GM10248 (cell line): ENCODE results near the gene SYNPR.

Experiments
- CTCF ChIA-PET: fragments of 300-600 bp; sonication (Branson Sonifier 250); formaldehyde crosslinking; extraction: SDS; loops from one replicate; lab custom pipeline; 2021; ENCODE audit warnings: antibody characterized with exemption; lab: Yijun Ruan, JAX
- POLR2A ChIA-PET: fragments of 350-650 bp; sonication (Branson Sonifier 250); formaldehyde crosslinking; extraction: SDS; loops from one replicate; lab custom pipeline; 2020; ENCODE audit warnings: antibody characterized with exemption; lab: Yijun Ruan, JAX
- DNase-seq: peaks from one replicate; pipeline ENCODE4 v3.0.0; 2012; ENCODE audit errors: extremely low spot score
- CTCF ChIP-seq: IDR thresholded peaks from 2 replicates; pipeline ENCODE4 v1.5.1; 2012; ENCODE audit warnings: mild to moderate bottlenecking, low read depth; ENCODE audit errors: extremely low read depth, missing control alignments, control extremely low read depth

SYNPR gene

GRCh38 chr3:63274359-63274758, 3.7 kb upstream of the SYNPR start:
- DNase-seq, result no peak
- POLR2A ChIA-PET, result no interaction called here
- CTCF ChIA-PET, result no interaction called here
- TF ChIP-seq CTCF, result no peak

- ChIA-PET CTCF (interaction anchor here (1.3 to 1.8 kb wide), 2 partner anchors 10 to 539 kb away, joined by 3 to 4 read pairs; no protein-coding TSS in a partner anchor), POLR2A (no interaction called here)
- peak; percentile 7 for DNase-seq
- TF ChIP-seq CTCF, result no peak
These were observed 1.1 kb downstream of the SYNPR start for GRCh38 chr3:63279005-63279841.

GRCh38 chr3:63287610-63288009, 9.5 kb downstream of the SYNPR start:
- no peak for TF ChIP-seq CTCF
- CTCF ChIA-PET, result no interaction called here
- DNase-seq, result no peak
- POLR2A ChIA-PET, result no interaction called here

GRCh38 chr3:63290686-63291085, 12.6 kb downstream of the SYNPR start:
- POLR2A ChIA-PET, result no interaction called here
- CTCF ChIA-PET, result interaction anchor here (1.5 kb wide), 1 partner anchor 13 kb away, joined by 4 read pairs; no protein-coding TSS in a partner anchor
- no peak for TF ChIP-seq CTCF
- no peak for DNase-seq

GRCh38 chr3:63294332-63294731, 16.2 kb downstream of the SYNPR start:
- DNase-seq, result no peak
- POLR2A ChIA-PET, result no interaction called here
- TF ChIP-seq CTCF, result no peak
- CTCF ChIA-PET, result interaction anchor here (1.5 to 2.4 kb wide), 2 partner anchors 11 to 24 kb away, joined by 4 to 8 read pairs; no protein-coding TSS in a partner anchor

GRCh38 chr3:63295356-63295755, 17.2 kb downstream of the SYNPR start:
- DNase-seq, result no peak
- POLR2A ChIA-PET, result no interaction called here
- TF ChIP-seq CTCF, result no peak
- CTCF ChIA-PET, result interaction anchor here (1.2 to 2.4 kb wide), 3 partner anchors 10 to 522 kb away, joined by 3 to 8 read pairs (median 4); no protein-coding TSS in a partner anchor
